ENCODE measurements around the gene MFSD12.

The MFSD12 gene

GRCh38 chr19:3512562-3513228 lies 44.7 kb downstream of the MFSD12 start:
- no peak overlapping the region for H3K4me2 ChIP-seq (ENCODE audit: low read depth, low read length, poor library complexity, severe bottlenecking)
- no peaks in the 10 kb centered on the region for H3K9me2 ChIP-seq (replicated peaks; ENCODE audit: insufficient read depth, low read length)
- H2AFZ ChIP-seq (ENCODE audit: low read depth, low read length, severe bottlenecking) = no peak overlapping the region
- no peaks in the 10 kb centered on the region for H4K20me1 ChIP-seq (ENCODE audit: low read depth, low read length)
- no peak overlapping the region for H3K27ac ChIP-seq (ENCODE audit: low read depth, low read length)
- H3F3A ChIP-seq (ENCODE audit: insufficient read depth) = no peaks in the 10 kb centered on the region
- H3K27me3 ChIP-seq (ENCODE audit: low read length) = no peaks in the 10 kb centered on the region
- no peaks in the 10 kb centered on the region for H3K36me3 ChIP-seq (ENCODE audit: low read length)
- TF ChIP-seq EZH2phosphoT487 (conservative IDR thresholded peaks at IDR 0.05; ENCODE audit: low read length) (no peak), CTCF (IDR thresholded peaks at IDR 0.05; ENCODE audit: insufficient read depth, low read length, poor library complexity, severe bottlenecking) (no peak)
- no peak overlapping the region for H3K4me3 ChIP-seq (ENCODE audit: insufficient read depth, low read length, poor library complexity, severe bottlenecking)
- peaks cover 85% of the 10 kb centered on the region for H3K79me2 ChIP-seq (ENCODE audit: insufficient read depth, low read length)
- H3K9ac ChIP-seq (ENCODE audit: low read length) = no peak overlapping the region
- H3K9me3 ChIP-seq (ENCODE audit: insufficient read depth, low read length) = no peaks in the 10 kb centered on the region

- H3K79me2 ChIP-seq (ENCODE audit: insufficient read depth, low read length) = peaks cover 87% of the 10 kb centered on the region
- no peaks in the 10 kb centered on the region for H3K9me2 ChIP-seq (replicated peaks; ENCODE audit: insufficient read depth, low read length)
- H3K4me2 ChIP-seq (ENCODE audit: low read depth, low read length, poor library complexity, severe bottlenecking) = no peak overlapping the region
- no peaks in the 10 kb centered on the region for H3K9me3 ChIP-seq (ENCODE audit: insufficient read depth, low read length)
- H4K20me1 ChIP-seq (ENCODE audit: low read depth, low read length) = no peaks in the 10 kb centered on the region
- H3K4me3 ChIP-seq (ENCODE audit: insufficient read depth, low read length, poor library complexity, severe bottlenecking) = no peak overlapping the region
- H3K36me3 ChIP-seq (ENCODE audit: low read length) = no peaks in the 10 kb centered on the region
- no peak overlapping the region for H2AFZ ChIP-seq (ENCODE audit: low read depth, low read length, severe bottlenecking)
- no peaks in the 10 kb centered on the region for H3K27me3 ChIP-seq (ENCODE audit: low read length)
- no peaks in the 10 kb centered on the region for H3F3A ChIP-seq (ENCODE audit: insufficient read depth)
- no peak overlapping the region for H3K9ac ChIP-seq (ENCODE audit: low read length)
- no peak overlapping the region for H3K27ac ChIP-seq (ENCODE audit: low read depth, low read length)
- no peak for TF ChIP-seq CTCF (IDR thresholded peaks at IDR 0.05; ENCODE audit: insufficient read depth, low read length, poor library complexity, severe bottlenecking)
- TF ChIP-seq EZH2phosphoT487 (conservative IDR thresholded peaks at IDR 0.05; ENCODE audit: low read length) = no peak
Measured at GRCh38 chr19:3511506-3512251, 45.7 kb downstream of the MFSD12 start.

- H3F3A ChIP-seq (ENCODE audit: insufficient read depth) = no peaks in the 10 kb centered on the region
- peaks cover 84% of the 10 kb centered on the region for H3K79me2 ChIP-seq (ENCODE audit: insufficient read depth, low read length)
- no peaks in the 10 kb centered on the region for H4K20me1 ChIP-seq (ENCODE audit: low read depth, low read length)
- H3K9me2 ChIP-seq (replicated peaks; ENCODE audit: insufficient read depth, low read length) = no peaks in the 10 kb centered on the region
- no peak for TF ChIP-seq CTCF (IDR thresholded peaks at IDR 0.05; ENCODE audit: insufficient read depth, low read length, poor library complexity, severe bottlenecking)
- no peak for TF ChIP-seq EZH2phosphoT487 (conservative IDR thresholded peaks at IDR 0.05; ENCODE audit: low read length)
- no peak overlapping the region for H3K9ac ChIP-seq (ENCODE audit: low read length)
- no peak overlapping the region for H3K4me3 ChIP-seq (ENCODE audit: insufficient read depth, low read length, poor library complexity, severe bottlenecking)
- no peak overlapping the region for H3K4me2 ChIP-seq (ENCODE audit: low read depth, low read length, poor library complexity, severe bottlenecking)
- no peaks in the 10 kb centered on the region for H3K27me3 ChIP-seq (ENCODE audit: low read length)
- no peaks in the 10 kb centered on the region for H3K36me3 ChIP-seq (ENCODE audit: low read length)
- H3K27ac ChIP-seq (ENCODE audit: low read depth, low read length) = no peak overlapping the region
- no peaks in the 10 kb centered on the region for H3K9me3 ChIP-seq (ENCODE audit: insufficient read depth, low read length)
- no peak overlapping the region for H2AFZ ChIP-seq (ENCODE audit: low read depth, low read length, severe bottlenecking)
Measured at GRCh38 chr19:3510727-3511126, 46.7 kb downstream of the MFSD12 start.
